Measurements from ENCODE around the gene HINT3. TPM values are rescaled to one million over a fixed set of nuclear protein-coding genes. Genes with fewer than 3 reads are reported as not detected.
"Not testable (repeated sequence)": the region's sequence is repeated elsewhere in the genome, so short reads cannot be mapped to it uniquely, and the experiment has no call there.

HINT3 gene
- 10 to 100 TPM; 27.8 to 36.7 (median 33.8) TPM for polyA plus RNA-seq (ENCODE audit: insufficient read length in 4 of 4)

- DNase-seq (ENCODE audit: low read depth in 4 of 4, low spot score in 2 of 4) = peak; percentile 93 to 98 (median 96)
These were observed at the start of gene HINT3 for GRCh38 chr6:125956506-125957390. Gene HINT3 (plus strand): TSS chr6:125956770. CDS start chr6:125956978, 208 bp downstream.

- no peak for DNase-seq (ENCODE audit: low read depth in 4 of 4, low spot score in 2 of 4)
These were observed 46.0 kb upstream of the HINT3 start for GRCh38 chr6:125910527-125910926.

- DNase-seq (ENCODE audit: low read depth in 4 of 4, low spot score in 2 of 4) = not testable (repeated sequence)
These were observed 45.5 kb upstream of the HINT3 start for GRCh38 chr6:125911051-125911451.

GRCh38 chr6:125912430-125912829 lies 44.1 kb upstream of the HINT3 start:
- not testable (repeated sequence) for DNase-seq (ENCODE audit: low read depth in 4 of 4, low spot score in 2 of 4)

GRCh38 chr6:125913145-125913544 lies 43.4 kb upstream of the HINT3 start:
- DNase-seq (ENCODE audit: low read depth in 4 of 4, low spot score in 2 of 4) = no peak

- no peak for DNase-seq (ENCODE audit: low read depth in 4 of 4, low spot score in 2 of 4)
These were observed 42.7 kb upstream of the HINT3 start for GRCh38 chr6:125913864-125914351.

GRCh38 chr6:125918230-125918629 lies 38.3 kb upstream of the HINT3 start:
- DNase-seq (ENCODE audit: low read depth in 4 of 4, low spot score in 2 of 4) = no peak

- peak; percentile 44 to 71 (median 60) for DNase-seq (ENCODE audit: low read depth in 4 of 4, low spot score in 2 of 4)
These were observed 37.6 kb upstream of the HINT3 start for GRCh38 chr6:125918681-125919566.

GRCh38 chr6:125919618-125920017 lies 37.0 kb upstream of the HINT3 start:
- DNase-seq (ENCODE audit: low read depth in 4 of 4, low spot score in 2 of 4) = no peak

- DNase-seq (ENCODE audit: low read depth in 4 of 4, low spot score in 2 of 4) = no peak
These were observed 34.2 kb upstream of the HINT3 start for GRCh38 chr6:125922322-125922860.

- no peak for DNase-seq (ENCODE audit: low read depth in 4 of 4, low spot score in 2 of 4)
These were observed 33.1 kb upstream of the HINT3 start for GRCh38 chr6:125923366-125923877.

- no peak for DNase-seq (ENCODE audit: low read depth in 4 of 4, low spot score in 2 of 4)
These were observed 32.4 kb upstream of the HINT3 start for GRCh38 chr6:125924169-125924568.

- no peak for DNase-seq (ENCODE audit: low read depth in 4 of 4, low spot score in 2 of 4)
These were observed 31.7 kb upstream of the HINT3 start for GRCh38 chr6:125924697-125925358.

- DNase-seq (ENCODE audit: low read depth in 4 of 4, low spot score in 2 of 4) = no peak
These were observed 29.9 kb upstream of the HINT3 start for GRCh38 chr6:125926711-125927110.

- no peak for DNase-seq (ENCODE audit: low read depth in 4 of 4, low spot score in 2 of 4)
These were observed 28.8 kb upstream of the HINT3 start for GRCh38 chr6:125927761-125928160.

- no peak for DNase-seq (ENCODE audit: low read depth in 4 of 4, low spot score in 2 of 4)
These were observed 25.7 kb upstream of the HINT3 start for GRCh38 chr6:125930765-125931418.

- DNase-seq (ENCODE audit: low read depth in 4 of 4, low spot score in 2 of 4) = no peak
These were observed 24.7 kb upstream of the HINT3 start for GRCh38 chr6:125931733-125932450.

GRCh38 chr6:125932451-125932795 lies 24.1 kb upstream of the HINT3 start:
- DNase-seq (ENCODE audit: low read depth in 4 of 4, low spot score in 2 of 4) = no peak

GRCh38 chr6:125935520-125935919 lies 21.1 kb upstream of the HINT3 start:
- DNase-seq (ENCODE audit: low read depth in 4 of 4, low spot score in 2 of 4) = not testable (repeated sequence)

All from left renal cortex interstitium (tissue), 4 donors.